Endothelial cell of umbilical vein (primary cell): ENCODE data around the gene YWHAG. TPM values are rescaled to one million over a fixed set of nuclear protein-coding genes. Genes with fewer than 3 reads are reported as not detected.
"Not testable (repeated sequence)": the region's sequence is repeated elsewhere in the genome, so short reads cannot be mapped to it uniquely, and the experiment has no call there.

Experiments used
- BruUV-seq: library from RNA; stranded (reverse); fragments of 400-500 nt; replicated peaks from 2 replicates; lab custom pipeline; 2021; lab: Mats Ljungman, UMichigan
- CTCF ChIA-PET: fragments of 300-600, 350-600 bp; sonication (Branson Sonifier 250); formaldehyde crosslinking; loops from one replicate; lab custom pipeline; 2021; ENCODE audit warnings: antibody characterized with exemption, inconsistent platforms; lab: Charles Lee
- POLR2A ChIA-PET: fragments of 300-600, 350-600 bp; sonication (Branson Sonifier 250); formaldehyde crosslinking; loops from one replicate; lab custom pipeline; 2021; ENCODE audit warnings: antibody characterized with exemption, inconsistent platforms; lab: Charles Lee
- DNase-seq: peaks from one replicate; pipeline ENCODE4 v3.0.0-alpha.2; 2011; ENCODE audit warnings: low read depth, low spot score
- FAIRE-seq: peaks from 2 replicates; lab custom pipeline; 2011; peaks lifted over from hg19 to GRCh38; lab: Jason Lieb, UNC
- H2AFZ ChIP-seq: 2 replicates; pipeline ENCODE4 v1.6.0; 2012; ENCODE audit warnings: low read depth, low read length, control low read depth, inconsistent platforms
- H3K27ac ChIP-seq: 2 replicates; pipeline ENCODE4 v1.5.1; 2011; ENCODE audit warnings: low read depth, mild to moderate bottlenecking, control low read depth, low read length, moderate library complexity; ENCODE audit not compliant: insufficient read depth
- H3K27me3 ChIP-seq, 2 experiments: 2 replicates each; pipeline versions ENCODE4 v1.6.0 to v1.6.1; 2011; ENCODE audit warnings: low read length in 2 of 2, mixed read lengths in 1 of 2; ENCODE audit not compliant: control insufficient read depth in 2 of 2, insufficient read depth in 2 of 2
- H3K36me3 ChIP-seq, 2 experiments: 2 replicates in 1 of 2; 3 replicates in 1 of 2; pipeline ENCODE4 v1.5.1; 2011; ENCODE audit warnings: low read length in 2 of 2, mild to moderate bottlenecking in 1 of 2, moderate library complexity in 1 of 2; ENCODE audit not compliant: control insufficient read depth in 2 of 2, insufficient read depth in 2 of 2; ENCODE audit errors: extremely low read depth in 1 of 2
- H3K4me1 ChIP-seq: 3 replicates; pipeline ENCODE4 v1.5.1; 2011; ENCODE audit warnings: mild to moderate bottlenecking, low read length; ENCODE audit not compliant: control insufficient read depth, insufficient read depth; ENCODE audit errors: extremely low read depth
- H3K4me2 ChIP-seq: 2 replicates; pipeline ENCODE4 v1.6.1; 2011; ENCODE audit warnings: low read length, control low read depth, mixed read lengths; ENCODE audit not compliant: insufficient read depth
- H3K4me3 ChIP-seq, 3 experiments: fragments of 200-600 bp in 1 of 3; sonication (generic), shearing (Covaris generic) in 1 of 3; replicated peaks in 1 of 3; 2 replicates each; pipeline ENCODE4 v1.5.1; 2011 to 2016; ENCODE audit warnings: control low read depth in 3 of 3, low read length in 3 of 3, mild to moderate bottlenecking in 2 of 3, inconsistent platforms in 1 of 3, low read depth in 1 of 3, moderate library complexity in 1 of 3; ENCODE audit not compliant: insufficient read depth in 1 of 3
- H3K79me2 ChIP-seq: 2 replicates; pipeline ENCODE4 v1.6.0; 2012; ENCODE audit warnings: low read length, inconsistent platforms; ENCODE audit not compliant: control insufficient read depth, insufficient read depth
- H3K9ac ChIP-seq: replicated peaks from 2 replicates; pipeline ENCODE3; 2011; ENCODE audit warnings: low read length, control low read depth; ENCODE audit not compliant: insufficient read depth; ENCODE audit errors: extremely low read depth
- H3K9me1 ChIP-seq: replicated peaks from 3 replicates; pipeline ENCODE4 v1.6.0; 2011; ENCODE audit warnings: mild to moderate bottlenecking, low read length; ENCODE audit not compliant: control insufficient read depth, insufficient read depth; ENCODE audit errors: extremely low read depth
- H3K9me3 ChIP-seq: replicated peaks from 2 replicates; pipeline ENCODE4 v1.5.1; 2012; ENCODE audit warnings: low read length, inconsistent platforms; ENCODE audit not compliant: control insufficient read depth, insufficient read depth
- H4K20me1 ChIP-seq: replicated peaks from 2 replicates; pipeline ENCODE3; 2011; ENCODE audit warnings: mild to moderate bottlenecking, low read length; ENCODE audit not compliant: control insufficient read depth, insufficient read depth; ENCODE audit errors: extremely low read depth
- EZH2 ChIP-seq: IDR thresholded peaks from 2 replicates; pipeline ENCODE4 v1.6.1; 2012; ENCODE audit warnings: borderline replicate concordance, low read depth, mild to moderate bottlenecking, moderate library complexity, low read length, inconsistent platforms; ENCODE audit not compliant: severe bottlenecking
- GATA2 ChIP-seq: IDR thresholded peaks from 2 replicates; pipeline ENCODE4 v1.7.0; 2011; ENCODE audit warnings: low read depth, mild to moderate bottlenecking, moderate library complexity, mixed read lengths, low read length; ENCODE audit not compliant: insufficient read length, insufficient read depth
- JUN ChIP-seq: IDR thresholded peaks from 2 replicates; pipeline ENCODE4 v1.6.1; 2011; ENCODE audit warnings: borderline replicate concordance, low read depth; ENCODE audit not compliant: insufficient read length, insufficient read depth
- dilution Hi-C: fragments of 300-500 bp; cut with MboI; formaldehyde crosslinking; loops from one replicate; pipeline ENCODE4 v1.15.0; 2019; ENCODE audit warnings: low sequenced_read_pairs; ENCODE audit not compliant: extremely low pct_ligation_motif_present
- intact Hi-C: fragments of 100-400 bp; cut with micrococcal nuclease; formaldehyde crosslinking; loops from one replicate; pipeline ENCODE4 v1.10.0; 2022
- polyA plus RNA-seq, 4 experiments: library from polyadenylated mRNA; depleted of rRNA in 3 of 4; stranded (reverse) in 3 of 4; unstranded in 1 of 4; fragments of >200 nt; gene quantifications; 2 replicates each; pipeline versions ENCODE4 v1.2.1 to v1.2.3, GENCODE V29; 2011 to 2012; ENCODE audit warnings: missing spikeins in 1 of 4
- total RNA-seq: library from RNA; stranded (reverse); gene quantifications from 2 replicates; pipeline ENCODE4 v1.2.3, GENCODE V29; 2021

The YWHAG gene
- total and polyA plus RNA-seq, 2 donors (not counting 3 experiments of a cell fraction or from before 2014, with no cell fraction given) = 55.6 to 205 TPM

DNA sequence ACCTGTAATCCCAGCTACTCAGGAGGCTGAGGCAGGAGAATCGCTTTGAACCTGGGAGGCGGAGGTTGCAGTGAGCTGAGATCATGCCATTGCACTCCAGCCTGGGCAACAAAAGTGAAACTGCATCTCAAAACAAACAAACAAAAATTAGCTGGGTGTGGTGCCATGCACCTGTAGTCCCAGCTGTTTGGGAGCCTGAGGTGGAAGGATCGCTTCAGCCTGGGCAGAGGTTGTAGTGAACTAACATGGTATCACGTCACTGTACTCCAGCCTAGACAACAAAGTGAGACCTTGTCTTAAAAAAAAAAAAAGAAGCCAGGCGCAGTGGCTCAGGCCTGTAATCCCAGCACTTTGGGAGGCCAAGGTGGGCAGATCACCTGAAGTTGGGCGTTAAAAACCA, 29.0 kb upstream of the YWHAG start:
- FAIRE-seq, CTCF ChIA-PET, intact Hi-C loops, H3K27me3 ChIP-seq, H3K79me2 ChIP-seq, H3K4me3 ChIP-seq, POLR2A ChIA-PET, H3K4me2 ChIP-seq, H3K36me3 ChIP-seq, BruUV-seq, H2AFZ ChIP-seq, H3K27ac ChIP-seq, H3K4me1 ChIP-seq, dilution Hi-C loops, H3K9me3 ChIP-seq, DNase-seq, H4K20me1 ChIP-seq, H3K9me1 ChIP-seq, H3K9ac ChIP-seq: not testable (repeated sequence)

DNA sequence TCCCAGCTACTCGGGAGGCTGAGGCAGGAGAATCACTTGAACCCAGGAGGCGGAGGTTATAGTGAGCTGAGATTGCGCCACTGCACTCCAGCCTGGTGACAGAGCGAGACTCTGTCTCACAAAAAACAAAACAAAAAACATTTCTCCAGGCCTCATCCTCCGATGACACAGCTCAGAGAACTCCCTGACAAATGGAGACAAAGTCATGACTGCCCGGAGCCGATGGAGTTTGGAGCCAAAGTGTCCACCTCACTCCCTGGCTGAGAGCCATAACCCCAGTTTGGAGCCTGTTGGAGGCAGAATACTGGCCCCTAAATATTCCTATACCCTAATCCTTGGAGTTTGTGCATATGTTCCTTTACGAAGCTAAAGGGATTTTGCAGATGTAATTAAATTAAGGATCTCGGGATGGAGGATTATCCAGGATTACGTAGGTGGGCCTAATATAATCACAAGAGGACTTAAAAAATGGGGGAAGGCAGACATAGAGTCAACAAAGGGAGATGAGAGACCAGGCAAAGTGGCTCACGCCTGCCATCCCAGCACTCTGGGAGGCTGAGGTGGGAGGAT, 28.0 kb upstream of the YWHAG start:
- no peak for TF ChIP-seq EZH2
- no peak for TF ChIP-seq JUN
- TF ChIP-seq GATA2 = no peak
- DNase-seq (no peak), FAIRE-seq (no peak)
- no peaks in the 10 kb centered on the region for H3K36me3 ChIP-seq
- dilution Hi-C loops = no loop called here
- no peaks in the 10 kb centered on the region for H3K79me2 ChIP-seq
- no peak overlapping the region for H3K4me3 ChIP-seq
- H3K9me1 ChIP-seq = no peaks in the 10 kb centered on the region
- peaks cover 6% of the 10 kb centered on the region for H3K4me1 ChIP-seq
- no peaks in the 10 kb centered on the region for H3K27me3 ChIP-seq
- no peak overlapping the region for H3K4me2 ChIP-seq
- no peaks in the 10 kb centered on the region for H4K20me1 ChIP-seq
- intact Hi-C loops = no loop called here
- POLR2A ChIA-PET = no interaction called here
- H2AFZ ChIP-seq = no peak overlapping the region
- H3K9ac ChIP-seq = no peak overlapping the region
- no peak overlapping the region for H3K27ac ChIP-seq
- H3K9me3 ChIP-seq = no peaks in the 10 kb centered on the region
- CTCF ChIA-PET = no interaction called here
- no TSS peak for BruUV-seq
